Osteoblast (primary cell): ENCODE measurements around the gene PRDM13. TPM values are rescaled to one million over a fixed set of nuclear protein-coding genes. Genes with fewer than 3 reads are reported as not detected.

Experiments used
- DNase-seq: peaks from one replicate; pipeline ENCODE4 v3.0.0; 2011; ENCODE audit warnings: low spot score, mixed read lengths; ENCODE audit not compliant: insufficient read length; ENCODE audit errors: missing footprints
- H2AFZ ChIP-seq: 2 replicates; pipeline ENCODE4 v1.6.0; 2011; ENCODE audit warnings: mild to moderate bottlenecking, low read length
- H3K27ac ChIP-seq: 2 replicates; pipeline ENCODE4 v1.5.1; 2011; ENCODE audit warnings: mild to moderate bottlenecking, low read depth, low read length, moderate library complexity
- H3K27me3 ChIP-seq: 2 replicates; pipeline ENCODE4 v1.6.0; 2012; ENCODE audit warnings: mild to moderate bottlenecking, control low read depth, inconsistent platforms, low read length, moderate library complexity; ENCODE audit not compliant: insufficient read depth
- H3K36me3 ChIP-seq: 2 replicates; pipeline ENCODE4 v1.5.1; 2011; ENCODE audit warnings: mild to moderate bottlenecking, low read length, control low read depth, moderate library complexity; ENCODE audit not compliant: insufficient read depth
- H3K4me1 ChIP-seq: 2 replicates; pipeline ENCODE4 v1.5.1; 2011; ENCODE audit warnings: mild to moderate bottlenecking, low read length, control low read depth, moderate library complexity; ENCODE audit not compliant: insufficient read depth
- H3K4me2 ChIP-seq: 2 replicates; pipeline ENCODE4 v1.6.0; 2011; ENCODE audit warnings: mild to moderate bottlenecking, low read length; ENCODE audit not compliant: insufficient read depth
- H3K4me3 ChIP-seq: fragments of 200-600 bp; sonication (generic); 3 replicates; pipeline ENCODE4 v1.5.1; 2012; ENCODE audit warnings: mild to moderate bottlenecking, low read length, inconsistent platforms; ENCODE audit not compliant: insufficient read depth
- H3K79me2 ChIP-seq: 2 replicates; pipeline ENCODE4 v1.6.0; 2012; ENCODE audit warnings: mild to moderate bottlenecking, low read length, control low read depth, inconsistent platforms; ENCODE audit not compliant: insufficient read depth
- H3K9me3 ChIP-seq: 2 replicates; pipeline ENCODE4 v1.5.1; 2011; ENCODE audit warnings: low read depth, low read length, control low read depth
- H4K20me1 ChIP-seq: 2 replicates; pipeline ENCODE4 v1.6.0; 2012; ENCODE audit warnings: mild to moderate bottlenecking, low read length, control low read depth; ENCODE audit not compliant: insufficient read depth
- total RNA-seq: library from RNA; depleted of rRNA; stranded (reverse); fragments of >200 nt; gene quantifications from 2 replicates; pipeline ENCODE4 v1.2.3, GENCODE V29; 2012
- TF ChIP-seq, protein P1 (sequence below): IDR thresholded peaks from 2 replicates; pipeline ENCODE4 v1.5.1; 2011; ENCODE audit warnings: mild to moderate bottlenecking, low read depth, low read length, moderate library complexity; ENCODE audit errors: extremely low read depth

The PRDM13 gene
- total RNA-seq, 1 donor = not detected

- TF ChIP-seq, protein P1, sequence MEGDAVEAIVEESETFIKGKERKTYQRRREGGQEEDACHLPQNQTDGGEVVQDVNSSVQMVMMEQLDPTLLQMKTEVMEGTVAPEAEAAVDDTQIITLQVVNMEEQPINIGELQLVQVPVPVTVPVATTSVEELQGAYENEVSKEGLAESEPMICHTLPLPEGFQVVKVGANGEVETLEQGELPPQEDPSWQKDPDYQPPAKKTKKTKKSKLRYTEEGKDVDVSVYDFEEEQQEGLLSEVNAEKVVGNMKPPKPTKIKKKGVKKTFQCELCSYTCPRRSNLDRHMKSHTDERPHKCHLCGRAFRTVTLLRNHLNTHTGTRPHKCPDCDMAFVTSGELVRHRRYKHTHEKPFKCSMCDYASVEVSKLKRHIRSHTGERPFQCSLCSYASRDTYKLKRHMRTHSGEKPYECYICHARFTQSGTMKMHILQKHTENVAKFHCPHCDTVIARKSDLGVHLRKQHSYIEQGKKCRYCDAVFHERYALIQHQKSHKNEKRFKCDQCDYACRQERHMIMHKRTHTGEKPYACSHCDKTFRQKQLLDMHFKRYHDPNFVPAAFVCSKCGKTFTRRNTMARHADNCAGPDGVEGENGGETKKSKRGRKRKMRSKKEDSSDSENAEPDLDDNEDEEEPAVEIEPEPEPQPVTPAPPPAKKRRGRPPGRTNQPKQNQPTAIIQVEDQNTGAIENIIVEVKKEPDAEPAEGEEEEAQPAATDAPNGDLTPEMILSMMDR = no peak
- peak within 1 kb of the TSS; percentile 96 for H2AFZ ChIP-seq
- H3K9me3 ChIP-seq = no peaks in the 10 kb centered on the region
- peak within 1 kb of the TSS; percentile 88 for H3K27ac ChIP-seq
- H3K4me3 ChIP-seq = peak within 1 kb of the TSS; percentile 96
- peaks cover 9% of the 10 kb centered on the region for H3K4me1 ChIP-seq
- DNase-seq = peak; percentile 92
- peak within 1 kb of the TSS; percentile 92 for H3K4me2 ChIP-seq
- peaks cover 49% of the 10 kb centered on the region for H3K79me2 ChIP-seq
- no peaks in the 10 kb centered on the region for H3K27me3 ChIP-seq
- H4K20me1 ChIP-seq = peaks cover 6% of the 10 kb centered on the region
- H3K36me3 ChIP-seq = no peaks in the 10 kb centered on the region
Measured at GRCh38 chr6:99568103-99568933, 38.3 kb upstream of the PRDM13 start, which contains the start of gene CCNC. CCNC (minus strand) TSS chr6:99568660; CDS start chr6:99568527, 133 bp downstream.

DNA sequence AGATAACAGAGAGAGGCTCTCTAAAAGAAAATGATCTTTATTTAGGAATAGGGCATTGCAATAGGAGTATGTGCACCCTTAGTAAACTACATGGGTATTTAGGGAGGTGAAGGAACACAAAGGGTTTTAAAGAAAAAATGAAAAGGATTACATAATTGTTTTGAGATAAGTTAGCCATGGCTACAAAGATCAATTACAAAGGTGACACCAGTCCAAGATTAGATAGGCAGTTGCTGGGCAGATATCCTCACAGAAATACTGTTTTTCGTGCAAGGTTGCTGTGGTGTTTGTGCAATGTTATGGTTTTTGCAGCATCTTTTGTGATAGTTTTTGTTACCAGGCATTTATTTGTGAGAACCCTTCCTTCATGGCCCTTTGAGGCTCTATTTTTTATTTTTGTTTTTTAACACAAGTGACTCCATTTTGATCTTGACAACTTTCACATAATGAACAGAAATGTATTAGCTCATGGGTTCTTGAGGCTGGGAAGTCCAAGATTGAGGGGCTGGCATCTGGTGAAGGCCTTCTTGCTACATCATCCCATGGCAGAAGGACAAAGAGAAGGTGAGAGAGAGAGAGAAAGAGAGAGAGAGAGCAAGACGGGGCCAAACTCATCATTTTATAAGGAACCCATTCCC, 32.5 kb upstream of the PRDM13 start:
- H4K20me1 ChIP-seq = no peaks in the 10 kb centered on the region
- no peaks in the 10 kb centered on the region for H3K79me2 ChIP-seq
- TF ChIP-seq, protein P1 = no peak
- H3K4me1 ChIP-seq = no peaks in the 10 kb centered on the region
- H3K9me3 ChIP-seq = no peaks in the 10 kb centered on the region
- H3K4me3 ChIP-seq = no peak overlapping the region
- no peak overlapping the region for H3K4me2 ChIP-seq
- H3K27ac ChIP-seq = no peak overlapping the region
- no peak for DNase-seq
- H2AFZ ChIP-seq = no peak overlapping the region
- no peaks in the 10 kb centered on the region for H3K27me3 ChIP-seq
- H3K36me3 ChIP-seq = no peaks in the 10 kb centered on the region

- Histone ChIP-seq H3K27me3 (no peaks in the 10 kb centered on the region), H3K9me3 (no peaks in the 10 kb centered on the region), H3K4me1 (no peaks in the 10 kb centered on the region), H3K27ac (no peak overlapping the region), H4K20me1 (no peaks in the 10 kb centered on the region), H3K79me2 (no peaks in the 10 kb centered on the region), H3K4me2 (no peak overlapping the region), H2AFZ (no peak overlapping the region), H3K4me3 (no peak overlapping the region), H3K36me3 (no peaks in the 10 kb centered on the region)
- TF ChIP-seq, protein P1 = no peak
- no peak for DNase-seq
Measured at GRCh38 chr6:99575544-99576227, 30.9 kb upstream of the PRDM13 start.
